Measurements from ENCODE around the gene SARS2. TPM values are rescaled to one million over a fixed set of nuclear protein-coding genes. Genes with fewer than 3 reads are reported as not detected.

Gene SARS2
- total RNA-seq, 1 experiment from 2014 or later: 57.4 TPM

DNA sequence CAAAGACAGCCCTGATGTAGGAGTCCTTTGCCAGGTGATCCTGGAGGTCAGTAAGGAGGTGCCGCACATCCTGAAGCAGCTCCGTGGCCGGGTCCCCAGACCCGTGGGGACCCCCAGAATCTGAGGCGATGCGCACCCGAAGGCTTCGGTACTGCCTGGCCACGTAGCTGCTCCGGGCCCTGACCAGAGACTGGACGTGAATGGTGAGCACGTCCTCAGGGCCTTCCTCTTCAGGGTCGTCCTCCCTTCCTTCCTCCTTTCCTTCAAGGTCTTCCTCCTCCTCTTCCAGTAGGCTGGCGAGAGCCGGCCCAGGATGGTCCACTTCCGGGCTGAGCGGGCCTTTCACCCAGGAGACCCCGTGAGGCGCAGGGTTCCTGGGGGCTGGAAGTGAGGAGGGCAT is 60.0 kb downstream of the SARS2 start:
- Histone ChIP-seq H4K8ac (replicated peaks; ENCODE audit: insufficient read length, low read depth, low read length) (no peak overlapping the region), H3K27me3 (ENCODE audit: insufficient read depth, low read length) (peaks cover under 1% of the 10 kb centered on the region), H2BK15ac (ENCODE audit: low read depth, low read length) (no peak overlapping the region), H2AFZ (ENCODE audit: low read length) (no peak overlapping the region), H2BK12ac (ENCODE audit: insufficient read length, low read depth, low read length) (no peak overlapping the region), H2AK5ac (ENCODE audit: insufficient read length, low read length) (no peak overlapping the region), H3K9me3 (ENCODE audit: control insufficient read depth, low read depth, low read length) (no peaks in the 10 kb centered on the region), H4K91ac (ENCODE audit: insufficient read length, low read depth, low read length) (no peak overlapping the region), H4K5ac (ENCODE audit: insufficient read length, low read depth, low read length) (no peak overlapping the region), H3K56ac (ENCODE audit: insufficient read length, low read depth, low read length) (no peak overlapping the region), H4K20me1 (ENCODE audit: control insufficient read depth, insufficient read depth, insufficient read length) (no peaks in the 10 kb centered on the region), H2BK20ac (ENCODE audit: low read depth, low read length, poor library complexity, severe bottlenecking) (no peak overlapping the region), H3T11ph (ENCODE audit: low read length) (no peak overlapping the region), H3K23me2 (ENCODE audit: insufficient read length, low read depth, low read length, poor library complexity, severe bottlenecking) (no peaks in the 10 kb centered on the region), H3K9ac (ENCODE audit: extremely low read depth, insufficient read length, low read length) (no peak overlapping the region), H3K27ac (ENCODE audit: insufficient read length, low read depth, low read length) (no peak overlapping the region), H3K4ac (ENCODE audit: low read depth, low read length) (no peak overlapping the region), H3K79me1 (ENCODE audit: insufficient read depth, low read depth, low read length, poor library complexity, severe bottlenecking) (no peaks in the 10 kb centered on the region), H3K4me1 (ENCODE audit: insufficient read depth, low read length) (no peaks in the 10 kb centered on the region; the same call in 1 of the 2 replicates), H3K79me2 (ENCODE audit: insufficient read depth, low read length) (no peaks in the 10 kb centered on the region), H2BK120ac (ENCODE audit: low read depth, low read length, poor library complexity, severe bottlenecking) (no peak overlapping the region), H2BK5ac (ENCODE audit: insufficient read length, low read length) (no peak overlapping the region), H3K23ac (ENCODE audit: insufficient read length, low read depth, low read length) (no peak overlapping the region), H3K18ac (ENCODE audit: insufficient read length, low read depth, low read length) (no peak overlapping the region), H3K14ac (ENCODE audit: insufficient read depth, low read length) (no peak overlapping the region), H3K4me2 (ENCODE audit: insufficient read depth, insufficient read length, low read length) (peak overlapping the region; percentile 20)
- no peak for TF ChIP-seq CTCF (conservative IDR thresholded peaks at IDR 0.05)
- Mint-ChIP-seq H3K36me3 (ENCODE audit: insufficient read depth in 1 of 3, low read depth in 3 of 3) (no peaks in the 10 kb centered on the region), H3K27me3 (ENCODE audit: low read depth) (peaks cover 10% of the 10 kb centered on the region), H3K9me3 (no peaks in the 10 kb centered on the region), H3K4me1 (peaks cover 11 to 19% of the 10 kb centered on the region in 2 experiments), H3K27ac (no peak overlapping the region), H3K4me3 (peak overlapping the region; percentile 36 to 64; a peak in 4 of 5 replicates)
- DNase-seq: no peak
- no CpG with 5 or more reads among the region's 19 CpGs for WGBS (ENCODE audit: extremely low coverage, insufficient read length, low lambda C conversion rate)
